Skeletal muscle tissue (tissue), 4 donors: ENCODE results near the gene NSD2. TPM values are rescaled to one million over a fixed set of nuclear protein-coding genes. Genes with fewer than 3 reads are reported as not detected.
"Not testable (repeated sequence)": the region's sequence is repeated elsewhere in the genome, so short reads cannot be mapped to it uniquely, and the experiment has no call there.

Experiments
- H3K27ac ChIP-seq: one replicate; pipeline ENCODE4 v1.7.0; 2013; ENCODE audit warnings: mild to moderate bottlenecking, low read depth, low read length, inconsistent platforms
- H3K27me3 ChIP-seq, 3 donors: one replicate each; pipeline ENCODE4 v1.7.0; 2013; ENCODE audit warnings: low read length in 3 of 3; ENCODE audit not compliant: control insufficient read depth in 3 of 3, insufficient read depth in 3 of 3
- H3K36me3 ChIP-seq, 3 donors: one replicate each; pipeline ENCODE4 v1.7.0; 2013; ENCODE audit warnings: low read length in 3 of 3; ENCODE audit not compliant: control insufficient read depth in 3 of 3, insufficient read depth in 3 of 3
- H3K4me1 ChIP-seq, 3 donors: one replicate each; pipeline ENCODE4 v1.7.0; 2013; ENCODE audit warnings: low read length in 3 of 3, mild to moderate bottlenecking in 3 of 3; ENCODE audit not compliant: control insufficient read depth in 3 of 3, insufficient read depth in 3 of 3
- H3K4me3 ChIP-seq, 3 donors: one replicate each; pipeline ENCODE4 v1.7.0; 2013; ENCODE audit warnings: low read length in 3 of 3
- H3K9ac ChIP-seq, 3 donors: one replicate each; pipeline ENCODE4 v1.7.0; 2013; ENCODE audit warnings: low read length in 3 of 3, mild to moderate bottlenecking in 3 of 3, moderate library complexity in 2 of 3, low read depth in 1 of 3
- H3K9me3 ChIP-seq, 3 donors: one replicate each; pipeline ENCODE4 v1.7.0; 2013; ENCODE audit warnings: low read length in 3 of 3; ENCODE audit not compliant: control insufficient read depth in 3 of 3
- total RNA-seq: library from RNA; depleted of rRNA; stranded (reverse); fragments of >200 nt; gene quantifications from one replicate; pipeline ENCODE4 v1.2.3, GENCODE V29; 2014
- donor health status: Osteomylitis.

NSD2 gene
- total RNA-seq, 1 donor from 2014 or later = 41.8 TPM

- peaks cover 0 to 4% (median 0%) of the 10 kb centered on the region in 3 donors for H3K4me1 ChIP-seq
- H3K36me3 ChIP-seq = peaks cover 32 to 41% (median 37%) of the 10 kb centered on the region in 3 donors
- no peak overlapping the region for H3K27ac ChIP-seq
- H3K9me3 ChIP-seq = no peaks in the 10 kb centered on the region
- no peaks in the 10 kb centered on the region for H3K27me3 ChIP-seq
- H3K9ac ChIP-seq = no peak overlapping the region
- H3K4me3 ChIP-seq = no peak overlapping the region
Measured at GRCh38 chr4:1991087-1991486, 119.9 kb downstream of the NSD2 start.

- peak overlapping the region; percentile 12 for H3K27ac ChIP-seq
- no peaks in the 10 kb centered on the region for H3K27me3 ChIP-seq
- peaks cover 25 to 36% (median 30%) of the 10 kb centered on the region in 3 donors for H3K36me3 ChIP-seq
- H3K9me3 ChIP-seq = no peaks in the 10 kb centered on the region
- peaks cover 0 to 8% (median 4%) of the 10 kb centered on the region in 3 donors for H3K4me1 ChIP-seq
- peak overlapping the region in 1 of 3 donors; percentile 27 for H3K4me3 ChIP-seq
- peak overlapping the region in 1 of 3 donors; percentile 40 for H3K9ac ChIP-seq
Measured at GRCh38 chr4:1991596-1992434, 120.6 kb downstream of the NSD2 start.

- Histone ChIP-seq H3K9me3 (no peaks in the 10 kb centered on the region), H3K36me3 (peaks cover 17 to 28% (median 21%) of the 10 kb centered on the region in 3 donors), H3K27ac (peak overlapping the region; percentile 12), H3K27me3 (no peaks in the 10 kb centered on the region), H3K4me1 (peaks cover 0 to 9% (median 6%) of the 10 kb centered on the region in 3 donors), H3K9ac (peak overlapping the region in 1 of 3 donors; percentile 40), H3K4me3 (peak overlapping the region in 1 of 3 donors; percentile 27)
Measured at GRCh38 chr4:1992468-1993168, 121.4 kb downstream of the NSD2 start.

GRCh38 chr4:1993169-1993516 is 122.0 kb downstream of the NSD2 start:
- Histone ChIP-seq H3K4me1 (peaks cover 0 to 9% (median 6%) of the 10 kb centered on the region in 3 donors), H3K27me3 (no peaks in the 10 kb centered on the region), H3K9me3 (no peaks in the 10 kb centered on the region), H3K27ac (no peak overlapping the region), H3K4me3 (no peak overlapping the region), H3K36me3 (peaks cover 12 to 24% (median 19%) of the 10 kb centered on the region in 3 donors), H3K9ac (no peak overlapping the region)

GRCh38 chr4:1993718-1994516 is 122.7 kb downstream of the NSD2 start:
- H3K9ac ChIP-seq, H3K9me3 ChIP-seq, H3K4me3 ChIP-seq, H3K27me3 ChIP-seq, H3K4me1 ChIP-seq, H3K27ac ChIP-seq: not testable (repeated sequence)
- peaks cover 9 to 19% (median 14%) of the 10 kb centered on the region in 3 donors for H3K36me3 ChIP-seq

GRCh38 chr4:1994938-1995337 is 123.7 kb downstream of the NSD2 start:
- Histone ChIP-seq H3K9ac (no peak overlapping the region), H3K27ac (no peak overlapping the region), H3K36me3 (peaks cover 6 to 12% (median 8%) of the 10 kb centered on the region in 3 donors), H3K4me1 (peaks cover 0 to 12% (median 6%) of the 10 kb centered on the region in 3 donors), H3K9me3 (no peaks in the 10 kb centered on the region), H3K27me3 (no peaks in the 10 kb centered on the region), H3K4me3 (no peak overlapping the region)

- Histone ChIP-seq H3K4me3 (no peak overlapping the region), H3K9me3 (no peaks in the 10 kb centered on the region), H3K27ac (no peak overlapping the region), H3K36me3 (peaks cover 0 to 2% (median 0%) of the 10 kb centered on the region in 3 donors), H3K4me1 (peaks cover 0 to 12% (median 6%) of the 10 kb centered on the region in 3 donors), H3K9ac (no peak overlapping the region), H3K27me3 (no peaks in the 10 kb centered on the region)
Measured at GRCh38 chr4:1996866-1997611, 125.8 kb downstream of the NSD2 start.

GRCh38 chr4:1997712-1998111 is 126.5 kb downstream of the NSD2 start:
- Histone ChIP-seq H3K27me3 (no peaks in the 10 kb centered on the region), H3K9ac (no peak overlapping the region), H3K36me3 (peaks cover 0 to 2% (median 0%) of the 10 kb centered on the region in 3 donors), H3K4me1 (peaks cover 0 to 8% (median 6%) of the 10 kb centered on the region in 3 donors), H3K4me3 (no peak overlapping the region), H3K9me3 (no peaks in the 10 kb centered on the region), H3K27ac (no peak overlapping the region)

GRCh38 chr4:1998296-1998695 is 127.1 kb downstream of the NSD2 start:
- H3K36me3 ChIP-seq = peaks cover 0 to 3% (median 0%) of the 10 kb centered on the region in 3 donors
- H3K9me3 ChIP-seq = no peaks in the 10 kb centered on the region
- H3K4me3 ChIP-seq = no peak overlapping the region
- peaks cover 0 to 8% (median 6%) of the 10 kb centered on the region in 3 donors for H3K4me1 ChIP-seq
- no peak overlapping the region for H3K27ac ChIP-seq
- no peaks in the 10 kb centered on the region for H3K27me3 ChIP-seq
- no peak overlapping the region for H3K9ac ChIP-seq
